Trophoblast cell (in vitro differentiated cells and primary cell): ENCODE data around the gene SPATA21. TPM values are rescaled to one million over a fixed set of nuclear protein-coding genes. Genes with fewer than 3 reads are reported as not detected.
"Not testable (repeated sequence)": the region's sequence is repeated elsewhere in the genome, so short reads cannot be mapped to it uniquely, and the experiment has no call there.

Source experiments
- DNase-seq, 2 donors: peaks; one replicate each; pipeline ENCODE4 v3.0.0-alpha.2; 2016
- H2AFZ ChIP-seq: 2 replicates; pipeline ENCODE4 v1.6.1; 2013; ENCODE audit warnings: low read length, moderate library complexity, mild to moderate bottlenecking; ENCODE audit not compliant: insufficient read depth, poor library complexity
- H2AK5ac ChIP-seq: 2 replicates; pipeline ENCODE4 v1.6.1; 2013; ENCODE audit warnings: mild to moderate bottlenecking, low read length
- H2BK120ac ChIP-seq: 2 replicates; pipeline ENCODE4 v1.6.1; 2013; ENCODE audit warnings: low read length, mild to moderate bottlenecking, moderate library complexity; ENCODE audit not compliant: insufficient read depth, poor library complexity
- H2BK12ac ChIP-seq: 2 replicates; pipeline ENCODE4 v1.6.1; 2013; ENCODE audit warnings: mild to moderate bottlenecking, low read length, moderate library complexity
- H2BK5ac ChIP-seq: 2 replicates; pipeline ENCODE4 v1.6.1; 2013; ENCODE audit warnings: low read length, low read depth, moderate library complexity, mild to moderate bottlenecking; ENCODE audit not compliant: poor library complexity
- H3K14ac ChIP-seq: 2 replicates; pipeline ENCODE4 v1.6.1; 2013; ENCODE audit warnings: mild to moderate bottlenecking, low read length
- H3K18ac ChIP-seq: 2 replicates; pipeline ENCODE4 v1.6.1; 2013; ENCODE audit warnings: mild to moderate bottlenecking, low read length
- H3K23ac ChIP-seq: 2 replicates; pipeline ENCODE4 v1.6.1; 2013; ENCODE audit warnings: low read length
- H3K27ac ChIP-seq: 2 replicates; pipeline ENCODE4 v1.5.1; 2013; ENCODE audit warnings: low read depth, mild to moderate bottlenecking, inconsistent platforms, low read length, moderate library complexity
- H3K27me3 ChIP-seq: 2 replicates; pipeline ENCODE4 v1.6.1; 2013; ENCODE audit warnings: inconsistent platforms, mild to moderate bottlenecking, low read length, moderate library complexity; ENCODE audit not compliant: insufficient read depth
- H3K36me3 ChIP-seq, 2 experiments: 1 replicate in 1 of 2; 2 replicates in 1 of 2; pipeline ENCODE4 v1.6.1; 2013; ENCODE audit warnings: low read length in 2 of 2, mild to moderate bottlenecking in 2 of 2, moderate library complexity in 1 of 2; ENCODE audit not compliant: insufficient read depth in 2 of 2, control insufficient read depth in 1 of 2
- H3K4ac ChIP-seq: 2 replicates; pipeline ENCODE4 v1.6.1; 2013; ENCODE audit warnings: low read depth, mild to moderate bottlenecking, low read length, moderate library complexity
- H3K4me1 ChIP-seq, 2 experiments: 1 replicate in 1 of 2; 2 replicates in 1 of 2; pipeline ENCODE4 v1.6.1; 2013; ENCODE audit warnings: low read length in 2 of 2, mild to moderate bottlenecking in 2 of 2, moderate library complexity in 1 of 2; ENCODE audit not compliant: insufficient read depth in 2 of 2, control insufficient read depth in 1 of 2
- H3K4me2 ChIP-seq: 2 replicates; pipeline ENCODE4 v1.6.1; 2013; ENCODE audit warnings: inconsistent platforms, mild to moderate bottlenecking, low read length, moderate library complexity
- H3K4me3 ChIP-seq: 2 replicates; pipeline ENCODE4 v1.5.1; 2013; ENCODE audit warnings: mild to moderate bottlenecking, low read depth, low read length, inconsistent platforms
- H3K79me1 ChIP-seq: one replicate; pipeline ENCODE4 v1.6.1; 2013; ENCODE audit warnings: low read length
- H3K79me2 ChIP-seq: 2 replicates; pipeline ENCODE4 v1.6.1; 2013; ENCODE audit warnings: low read length, mild to moderate bottlenecking; ENCODE audit not compliant: control insufficient read depth, insufficient read depth, poor library complexity
- H3K9ac ChIP-seq: 2 replicates; pipeline ENCODE4 v1.6.1; 2013; ENCODE audit warnings: mild to moderate bottlenecking, low read length
- H3K9me3 ChIP-seq: 2 replicates; pipeline ENCODE4 v1.6.1; 2013; ENCODE audit warnings: low read depth, mild to moderate bottlenecking, control low read depth, inconsistent platforms, low read length; ENCODE audit not compliant: insufficient read depth
- H4K12ac ChIP-seq: 2 replicates; pipeline ENCODE4 v1.6.1; 2013; ENCODE audit warnings: low read depth, mild to moderate bottlenecking, low read length, moderate library complexity
- H4K8ac ChIP-seq: 2 replicates; pipeline ENCODE4 v1.6.1; 2013; ENCODE audit warnings: low read depth, mild to moderate bottlenecking, low read length, moderate library complexity
- H4K91ac ChIP-seq: one replicate; pipeline ENCODE4 v1.6.1; 2013; ENCODE audit warnings: low read depth, mild to moderate bottlenecking, low read length, moderate library complexity
- WGBS: extraction: QIAGEN DNeasy Blood & Tissue Kit; methylation state at CpG from one replicate; pipeline ENCODE4 v1.1.7; 2013; ENCODE audit warnings: missing lambda C conversion rate; ENCODE audit not compliant: insufficient read length, insufficient coverage; ENCODE audit errors: extremely low coverage; 5-methylcytosine and 5-hydroxymethylcytosine counted together
- polyA plus RNA-seq: library from polyadenylated mRNA; stranded (reverse); fragments of 200-250 nt; gene quantifications from 2 replicates; pipeline ENCODE4 v1.2.3, GENCODE V29; 2013

Gene SPATA21
- polyA plus RNA-seq: not detected in 2 replicates

GRCh38 chr1:16436946-16437474, at the start of gene SPATA21:
Gene SPATA21, minus strand, starts transcription at chr1:16437424. Its CDS starts 6,053 bp downstream, at chr1:16431371.
- WGBS: no CpG with 5 or more reads among the region's 3 CpGs
- H3K27me3 ChIP-seq: no peaks in the 10 kb centered on the region

GRCh38 chr1:16487011-16487410, 49.8 kb upstream of the SPATA21 start:
- H2BK12ac ChIP-seq, H3K18ac ChIP-seq, H3K23ac ChIP-seq, H3K9me3 ChIP-seq, H3K4me2 ChIP-seq, H3K4me1 ChIP-seq, H2AK5ac ChIP-seq, H2BK120ac ChIP-seq, H3K79me2 ChIP-seq, DNase-seq, H4K91ac ChIP-seq, H4K12ac ChIP-seq, H3K4me3 ChIP-seq, H3K27me3 ChIP-seq, H3K27ac ChIP-seq, H2BK5ac ChIP-seq, H2AFZ ChIP-seq, H3K4ac ChIP-seq, H4K8ac ChIP-seq, H3K79me1 ChIP-seq, H3K14ac ChIP-seq, H3K9ac ChIP-seq: not testable (repeated sequence)
- H3K36me3 ChIP-seq: peaks cover 36 to 41% of the 10 kb centered on the region in 2 experiments

More at GRCh38 chr1:16436946-16437474, at the start of gene SPATA21:
- no peak within 1 kb of the TSS for H4K91ac ChIP-seq
- H3K4ac ChIP-seq: no peak within 1 kb of the TSS
- no peak within 1 kb of the TSS for H2BK120ac ChIP-seq
- no peak within 1 kb of the TSS for H2BK12ac ChIP-seq
- no peak within 1 kb of the TSS for H3K18ac ChIP-seq
- peaks cover under 1% of the 10 kb centered on the region in 2 experiments for H3K36me3 ChIP-seq
- no peak within 1 kb of the TSS for H3K4me2 ChIP-seq
- DNase-seq: no peak
- H3K4me3 ChIP-seq: no peak within 1 kb of the TSS
- no peak within 1 kb of the TSS for H4K12ac ChIP-seq
- H2AFZ ChIP-seq: no peak within 1 kb of the TSS
- no peak within 1 kb of the TSS for H3K23ac ChIP-seq
- H3K27ac ChIP-seq: no peak within 1 kb of the TSS
- peaks cover 3% of the 10 kb centered on the region for H3K9me3 ChIP-seq
- no peak within 1 kb of the TSS for H4K8ac ChIP-seq
- H3K79me1 ChIP-seq: peaks cover 9% of the 10 kb centered on the region
- no peak within 1 kb of the TSS for H2BK5ac ChIP-seq
- no peak within 1 kb of the TSS for H3K14ac ChIP-seq
- peaks cover 9% of the 10 kb centered on the region for H3K79me2 ChIP-seq
- H2AK5ac ChIP-seq: no peak within 1 kb of the TSS
- H3K9ac ChIP-seq: no peak within 1 kb of the TSS
- peaks cover 2 to 6% of the 10 kb centered on the region in 2 experiments for H3K4me1 ChIP-seq

- H2BK5ac ChIP-seq, H4K8ac ChIP-seq, H3K27ac ChIP-seq: not testable (repeated sequence)
These were observed 49.1 kb upstream of the SPATA21 start for GRCh38 chr1:16486316-16486715.

GRCh38 chr1:16484931-16485330, 47.7 kb upstream of the SPATA21 start:
- Histone ChIP-seq H3K4me3 (no peak overlapping the region), H3K4me2 (no peak overlapping the region), H3K36me3 (peaks cover 37 to 43% of the 10 kb centered on the region in 2 experiments), H3K23ac (no peak overlapping the region), H2BK12ac (no peak overlapping the region), H3K4ac (no peak overlapping the region), H2AFZ (no peak overlapping the region), H4K12ac (no peak overlapping the region), H4K8ac (no peak overlapping the region), H3K14ac (no peak overlapping the region), H3K27ac (no peak overlapping the region), H3K4me1 (no peaks in the 10 kb centered on the region), H3K9ac (no peak overlapping the region), H2AK5ac (no peak overlapping the region), H2BK5ac (no peak overlapping the region), H3K18ac (no peak overlapping the region), H4K91ac (no peak overlapping the region), H3K79me2 (no peaks in the 10 kb centered on the region), H3K27me3 (no peaks in the 10 kb centered on the region), H2BK120ac (no peak overlapping the region), H3K79me1 (no peaks in the 10 kb centered on the region), H3K9me3 (no peaks in the 10 kb centered on the region)
- WGBS: no CpG with 5 or more reads among the region's 6 CpGs
- DNase-seq: no peak

More at GRCh38 chr1:16486316-16486715, 49.1 kb upstream of the SPATA21 start:
- not testable (repeated sequence) for H3K4me1 ChIP-seq, H2AK5ac ChIP-seq, H3K27me3 ChIP-seq, H2BK12ac ChIP-seq, H4K91ac ChIP-seq, H3K14ac ChIP-seq, H3K9me3 ChIP-seq, H3K23ac ChIP-seq, H3K4ac ChIP-seq, H3K9ac ChIP-seq, DNase-seq, H3K4me3 ChIP-seq, H4K12ac ChIP-seq, H2BK120ac ChIP-seq, H3K79me2 ChIP-seq, H3K18ac ChIP-seq, H3K79me1 ChIP-seq, H3K4me2 ChIP-seq, H2AFZ ChIP-seq
- no CpG with 5 or more reads among the region's 8 CpGs for whole genome bisulfite sequencing
- H3K36me3 ChIP-seq: peaks cover 39 to 41% of the 10 kb centered on the region in 2 experiments
